Sigmoid colon (tissue), 4 donors: Measurements from ENCODE around the gene AKIRIN1.

Experiments used
- CTCF ChIP-seq, 4 experiments: fragments of 450-650 bp in 3 of 4; fragments of 200-600 bp in 1 of 4; IDR thresholded peaks; one replicate each; pipeline ENCODE4 v1.5.1; 2016 to 2019; ENCODE audit warnings: antibody characterized with exemption in 4 of 4, mild to moderate bottlenecking in 3 of 4, moderate library complexity in 2 of 4
- POLR2AphosphoS5 ChIP-seq, 4 donors: sonication (generic); formaldehyde crosslinking; IDR thresholded peaks; one replicate each; pipeline ENCODE4 v1.6.1; 2017; ENCODE audit warnings: antibody characterized with exemption in 4 of 4

- no peak for TF ChIP-seq CTCF (IDR thresholded peaks at IDR 0.05)
- TF ChIP-seq POLR2AphosphoS5 (IDR thresholded peaks at IDR 0.05): no peak
Measured at GRCh38 chr1:38997901-38998190, 6.8 kb downstream of the AKIRIN1 start.
